ENCODE results near the gene FAM120AOS. TPM values are rescaled to one million over a fixed set of nuclear protein-coding genes. Genes with fewer than 3 reads are reported as not detected.
"Not testable (repeated sequence)": the region's sequence is repeated elsewhere in the genome, so short reads cannot be mapped to it uniquely, and the experiment has no call there.

The FAM120AOS gene
- total RNA-seq, 1 donor: 31.0 TPM

- DNase-seq (ENCODE audit: low read depth in 2 of 3, low spot score in 2 of 3): no peak
Observed at GRCh38 chr9:93446073-93446472, 7.3 kb downstream of the FAM120AOS start.

- DNase-seq (ENCODE audit: low read depth in 2 of 3, low spot score in 2 of 3): no peak
Observed at GRCh38 chr9:93440896-93441580, 12.3 kb downstream of the FAM120AOS start.

DNA sequence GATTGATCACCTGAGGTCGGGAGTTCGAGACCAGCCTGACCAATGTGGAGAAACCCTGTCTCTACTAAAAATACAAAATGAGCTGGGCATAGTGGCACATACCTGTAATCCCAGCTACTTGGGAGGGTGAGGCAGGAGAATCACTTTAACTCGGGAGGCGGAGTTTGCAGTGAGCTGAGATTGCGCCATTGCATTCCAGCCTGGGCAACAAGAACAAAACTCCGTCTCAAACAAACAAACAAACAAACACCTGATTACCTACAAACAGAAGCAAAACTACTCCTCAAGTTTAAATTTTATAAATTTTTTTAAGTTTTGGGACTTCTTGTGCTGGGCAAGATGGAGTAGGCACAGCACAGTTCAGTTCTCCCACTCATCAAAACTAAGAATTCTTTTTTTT, 14.1 kb downstream of the FAM120AOS start:
- DNase-seq (ENCODE audit: low read depth in 2 of 3, low spot score in 2 of 3): not testable (repeated sequence)

GRCh38 chr9:93437996-93438395, 15.4 kb downstream of the FAM120AOS start:
- DNase-seq (ENCODE audit: low read depth in 2 of 3, low spot score in 2 of 3): no peak

DNA sequence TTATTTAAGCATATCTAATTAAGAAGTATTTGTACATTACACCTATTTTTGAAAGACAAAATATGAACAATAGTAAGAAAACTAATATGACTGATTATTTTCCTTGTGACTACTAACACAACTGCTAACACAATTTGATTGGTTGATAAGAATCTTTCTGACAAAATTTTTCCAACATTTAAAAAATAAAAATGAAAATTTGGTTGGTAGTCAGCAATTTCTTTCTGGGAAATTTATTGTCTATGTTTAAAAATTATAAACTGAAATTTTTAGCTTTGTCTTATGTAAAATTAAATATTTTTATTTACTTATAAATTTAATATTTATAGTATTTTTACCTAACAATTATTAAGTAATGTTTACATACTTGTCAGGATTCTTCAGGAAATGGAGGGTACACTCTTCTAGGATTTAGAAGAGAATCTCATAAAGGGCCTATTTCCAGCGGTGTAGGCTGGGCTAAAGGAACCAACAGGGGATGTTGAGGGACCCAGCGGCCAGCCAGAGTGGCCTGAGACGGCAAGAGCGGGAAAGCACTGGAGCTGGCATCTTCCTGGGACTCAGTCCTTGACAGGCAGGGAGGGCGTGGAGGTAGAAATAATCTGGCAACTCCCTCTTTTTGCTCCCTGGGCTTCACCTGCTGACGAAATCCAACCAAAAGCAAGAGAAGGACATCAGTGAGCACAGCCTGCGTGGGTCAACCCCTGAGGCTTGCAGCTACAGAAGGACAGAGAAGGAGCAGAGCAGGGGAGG, 16.6 kb downstream of the FAM120AOS start:
- DNase-seq (ENCODE audit: low read depth in 2 of 3, low spot score in 2 of 3): no peak

DNA sequence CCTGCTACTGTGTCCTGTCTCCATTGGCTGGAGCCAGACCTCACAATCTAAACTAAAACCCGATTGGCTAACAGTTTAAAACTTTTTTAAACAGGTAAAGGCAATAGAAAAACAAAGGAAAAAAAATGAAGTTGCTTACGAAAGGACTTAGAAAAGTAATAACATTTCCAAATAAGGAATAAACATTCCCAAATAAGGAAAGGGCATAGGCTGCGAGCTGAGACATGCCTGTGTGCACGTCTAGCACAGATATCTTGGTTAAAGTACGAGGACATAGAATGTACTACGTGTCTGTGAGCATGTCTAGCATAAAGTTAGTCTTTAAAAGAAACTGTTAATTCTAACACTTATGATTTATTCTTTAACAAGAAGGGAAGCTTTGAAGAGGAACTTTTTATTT, 17.2 kb downstream of the FAM120AOS start:
- DNase-seq (ENCODE audit: low read depth in 2 of 3, low spot score in 2 of 3): no peak

DNA sequence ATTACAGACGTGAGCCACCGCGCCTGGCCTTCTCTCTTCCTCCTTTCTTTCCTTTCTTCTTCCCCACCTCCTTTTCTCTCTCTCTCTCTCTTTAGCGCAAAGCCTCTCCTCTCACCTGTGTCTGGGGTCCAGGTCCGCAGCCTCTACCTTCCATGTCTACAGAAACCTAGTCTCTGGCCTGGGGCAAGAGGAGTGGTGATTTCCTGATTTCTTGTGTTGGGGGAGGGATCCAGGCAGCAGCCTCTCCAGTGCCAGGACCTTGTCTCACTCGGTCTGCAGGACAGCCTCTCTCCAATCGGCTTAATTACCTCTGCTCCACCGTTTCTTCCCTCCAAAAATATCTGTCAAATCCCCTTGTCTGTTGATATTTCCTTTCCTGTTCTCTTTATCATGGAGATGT, 18.0 kb downstream of the FAM120AOS start:
- no peak for DNase-seq (ENCODE audit: low read depth in 2 of 3, low spot score in 2 of 3)

GRCh38 chr9:93434056-93434455, 19.3 kb downstream of the FAM120AOS start:
- no peak for DNase-seq (ENCODE audit: low read depth in 2 of 3, low spot score in 2 of 3)

GRCh38 chr9:93432964-93433363, 20.4 kb downstream of the FAM120AOS start:
- DNase-seq (ENCODE audit: low read depth in 2 of 3, low spot score in 2 of 3): no peak

DNA sequence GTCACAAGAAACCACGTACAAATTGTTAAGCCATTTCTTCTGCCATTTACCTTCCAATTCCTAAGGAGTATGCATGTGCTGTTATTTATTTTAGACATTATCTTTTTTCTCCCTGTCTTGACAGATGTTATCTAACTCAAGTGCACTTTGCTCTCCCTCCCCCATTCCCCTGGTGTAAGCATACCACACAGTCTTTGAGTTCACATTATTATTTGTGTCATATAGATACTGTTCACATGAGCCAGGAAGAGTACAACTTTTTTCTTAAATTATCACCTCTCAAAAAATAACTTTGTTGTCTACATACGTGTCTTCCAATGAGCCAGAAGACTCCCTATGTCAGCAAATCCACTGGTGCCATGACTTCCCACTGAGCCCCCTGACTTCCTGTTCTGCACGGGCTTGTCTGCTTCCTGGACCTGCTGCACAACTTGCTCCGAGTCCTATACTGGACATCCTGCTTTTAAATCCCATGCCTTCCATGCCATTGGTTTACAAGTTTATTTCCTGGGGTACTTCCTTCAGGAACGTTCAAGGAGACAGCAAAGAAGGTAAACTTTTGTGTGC, 21.8 kb downstream of the FAM120AOS start:
- no peak for DNase-seq (ENCODE audit: low read depth in 2 of 3, low spot score in 2 of 3)

- DNase-seq (ENCODE audit: low read depth in 2 of 3, low spot score in 2 of 3): no peak
Observed at GRCh38 chr9:93427655-93428379, 25.6 kb downstream of the FAM120AOS start.

DNA sequence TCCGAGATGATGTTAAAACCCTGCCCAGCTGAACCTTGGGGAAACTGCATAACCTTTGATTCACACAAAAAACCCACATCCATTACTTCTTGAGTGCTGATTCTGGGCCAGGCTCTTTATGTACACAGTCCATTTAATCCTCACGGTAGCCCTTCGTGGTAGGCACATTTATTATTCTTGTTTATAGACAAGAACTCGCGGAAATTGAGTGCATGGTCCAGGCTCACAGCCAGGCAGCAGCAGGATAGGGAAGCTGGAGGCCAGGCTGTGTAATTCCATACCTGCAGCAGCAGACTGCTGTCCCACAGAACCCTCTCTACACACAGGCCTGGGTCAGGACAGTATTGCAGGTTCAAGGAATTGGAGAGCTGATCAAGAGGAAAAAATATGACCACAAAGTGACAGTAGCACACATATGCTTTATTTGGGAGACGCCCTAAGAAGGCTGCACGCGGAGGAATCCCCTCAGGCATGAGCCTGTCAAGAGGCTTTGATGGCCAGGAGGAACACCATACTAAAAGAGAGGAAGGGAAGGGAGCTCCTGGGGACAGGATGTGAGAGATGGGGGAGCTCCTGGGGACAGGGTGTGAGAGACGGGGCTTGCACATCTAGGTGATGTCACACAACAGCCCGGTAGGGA, 30.3 kb downstream of the FAM120AOS start:
- no peak for DNase-seq (ENCODE audit: low read depth in 2 of 3, low spot score in 2 of 3)

DNA sequence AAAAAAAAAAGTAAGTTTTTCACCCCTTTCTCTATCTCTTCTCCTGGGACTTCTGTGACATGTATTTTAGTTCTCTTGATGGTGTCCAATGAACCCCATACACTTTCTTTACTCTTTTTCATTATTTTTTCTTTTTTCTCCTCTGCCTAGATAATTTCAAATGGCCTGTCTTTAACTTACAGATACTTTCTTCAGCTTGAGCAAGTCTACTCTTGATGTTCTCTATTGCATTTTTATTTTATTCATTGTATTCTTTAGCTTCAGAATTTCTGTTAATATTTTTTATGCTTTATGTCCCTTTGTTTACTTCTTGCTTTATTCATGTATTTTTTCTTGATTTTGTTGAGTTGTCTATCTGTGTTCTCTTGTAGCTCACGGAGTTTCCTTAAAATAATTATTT, 34.4 kb downstream of the FAM120AOS start:
- no peak for DNase-seq (ENCODE audit: low read depth in 2 of 3, low spot score in 2 of 3)

GRCh38 chr9:93417538-93417937, 35.8 kb downstream of the FAM120AOS start:
- no peak for DNase-seq (ENCODE audit: low read depth in 2 of 3, low spot score in 2 of 3)

DNA sequence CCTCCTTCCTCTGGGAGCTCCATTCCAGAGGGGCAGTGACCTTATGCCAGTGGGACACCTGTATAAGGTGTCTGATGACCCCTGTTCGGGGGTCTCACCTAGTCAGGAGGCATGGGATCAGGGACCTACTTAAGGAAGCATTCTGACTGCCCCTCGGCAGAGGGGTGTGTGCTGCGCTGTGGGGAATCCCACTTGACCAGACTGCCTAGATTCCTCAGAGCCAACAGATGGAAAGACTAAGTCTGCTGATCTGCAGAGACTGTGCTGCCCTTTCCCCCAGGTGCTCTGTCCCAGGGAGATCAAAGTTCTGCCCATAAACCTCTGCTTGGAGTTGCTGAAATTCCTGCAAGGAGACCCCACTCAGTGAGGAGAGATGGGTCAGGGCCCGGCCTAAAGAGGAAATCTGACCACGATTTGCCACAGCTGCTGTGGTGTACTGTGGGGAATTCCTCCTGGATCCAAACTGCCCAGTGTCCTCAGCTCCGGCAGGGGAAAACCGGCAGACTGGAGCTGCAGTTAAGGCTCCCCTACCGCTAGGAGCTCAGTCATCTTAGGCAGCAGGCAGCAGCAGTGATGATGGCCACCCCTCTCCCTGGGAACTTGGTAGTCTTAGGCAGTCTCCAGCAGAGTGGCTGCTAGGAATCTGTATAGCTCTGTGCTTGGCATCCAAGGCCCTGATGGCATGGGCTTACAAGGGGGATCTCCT, 36.7 kb downstream of the FAM120AOS start:
- no peak for DNase-seq (ENCODE audit: low read depth in 2 of 3, low spot score in 2 of 3)

DNA sequence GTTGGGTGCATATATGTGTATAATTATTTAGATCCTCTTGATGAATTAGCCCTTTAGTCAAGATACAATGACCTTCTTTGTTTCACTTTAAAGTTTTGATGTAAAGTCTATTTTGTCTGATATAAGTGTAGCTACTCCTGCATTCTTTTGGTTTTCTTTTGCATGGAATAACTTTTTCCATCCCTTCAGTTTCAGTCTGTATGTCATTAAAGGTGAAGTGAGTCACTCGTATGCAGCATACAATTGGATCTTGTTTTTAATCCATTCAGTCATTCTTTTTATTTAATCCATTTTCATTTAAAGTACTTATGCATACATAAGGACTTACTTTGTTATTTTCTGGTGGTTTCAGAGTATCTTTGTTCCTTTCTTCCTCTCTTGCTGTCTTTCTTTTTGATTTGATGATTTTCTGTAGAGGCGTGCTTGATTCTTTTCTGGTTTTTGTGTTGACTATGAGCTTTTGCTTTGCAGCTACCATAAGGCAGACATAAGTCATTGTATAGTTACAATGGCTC, 38.1 kb downstream of the FAM120AOS start:
- no peak for DNase-seq (ENCODE audit: low read depth in 2 of 3, low spot score in 2 of 3)

DNA sequence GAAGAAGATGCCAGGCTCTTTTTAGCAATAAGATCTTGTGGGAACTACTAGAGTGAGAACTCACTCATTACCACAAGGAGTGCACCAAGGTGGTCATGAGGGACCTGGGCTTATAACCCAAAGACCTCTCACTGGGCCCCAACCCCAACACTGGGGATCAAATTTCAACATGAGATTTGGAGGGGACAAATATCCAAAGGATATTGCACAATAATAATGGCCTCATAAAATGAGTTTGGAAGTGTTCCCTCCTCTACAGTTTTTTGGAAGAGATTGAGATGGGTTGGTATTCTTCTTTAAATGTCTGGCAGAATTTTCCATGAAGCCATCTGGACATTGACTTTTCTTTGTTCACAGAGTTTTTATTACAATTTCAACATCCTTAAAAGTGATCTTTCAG, 39.9 kb downstream of the FAM120AOS start:
- no peak for DNase-seq (ENCODE audit: low read depth in 2 of 3, low spot score in 2 of 3)

- DNase-seq (ENCODE audit: low read depth in 2 of 3, low spot score in 2 of 3): no peak
Observed at GRCh38 chr9:93406371-93406770, 47.0 kb downstream of the FAM120AOS start.

GRCh38 chr9:93398471-93398870, 54.9 kb downstream of the FAM120AOS start:
- DNase-seq (ENCODE audit: low read depth in 2 of 3, low spot score in 2 of 3): no peak

Data from hematopoietic multipotent progenitor cell (in vitro differentiated cells).